ENCODE data around the gene HOMER1.

HOMER1 gene

GRCh38 chr5:79499640-79500273 is 14.2 kb downstream of the HOMER1 start:
- Histone ChIP-seq H2AFZ (ENCODE audit: low read depth, low read length, severe bottlenecking) (no peak overlapping the region), H3K9ac (ENCODE audit: low read length) (no peak overlapping the region), H4K20me1 (ENCODE audit: low read depth, low read length) (no peaks in the 10 kb centered on the region), H3K4me3 (ENCODE audit: insufficient read depth, low read length, poor library complexity, severe bottlenecking) (no peak overlapping the region), H3K27me3 (ENCODE audit: low read length) (no peaks in the 10 kb centered on the region), H3K4me2 (ENCODE audit: low read depth, low read length, poor library complexity, severe bottlenecking) (no peak overlapping the region), H3K9me2 (replicated peaks; ENCODE audit: insufficient read depth, low read length) (no peaks in the 10 kb centered on the region), H3K36me3 (ENCODE audit: low read length) (no peaks in the 10 kb centered on the region), H3K79me2 (ENCODE audit: insufficient read depth, low read length) (no peaks in the 10 kb centered on the region), H3F3A (ENCODE audit: insufficient read depth) (no peaks in the 10 kb centered on the region), H3K9me3 (ENCODE audit: insufficient read depth, low read length) (no peaks in the 10 kb centered on the region), H3K27ac (ENCODE audit: low read depth, low read length) (no peak overlapping the region)
- TF ChIP-seq, protein P1, sequence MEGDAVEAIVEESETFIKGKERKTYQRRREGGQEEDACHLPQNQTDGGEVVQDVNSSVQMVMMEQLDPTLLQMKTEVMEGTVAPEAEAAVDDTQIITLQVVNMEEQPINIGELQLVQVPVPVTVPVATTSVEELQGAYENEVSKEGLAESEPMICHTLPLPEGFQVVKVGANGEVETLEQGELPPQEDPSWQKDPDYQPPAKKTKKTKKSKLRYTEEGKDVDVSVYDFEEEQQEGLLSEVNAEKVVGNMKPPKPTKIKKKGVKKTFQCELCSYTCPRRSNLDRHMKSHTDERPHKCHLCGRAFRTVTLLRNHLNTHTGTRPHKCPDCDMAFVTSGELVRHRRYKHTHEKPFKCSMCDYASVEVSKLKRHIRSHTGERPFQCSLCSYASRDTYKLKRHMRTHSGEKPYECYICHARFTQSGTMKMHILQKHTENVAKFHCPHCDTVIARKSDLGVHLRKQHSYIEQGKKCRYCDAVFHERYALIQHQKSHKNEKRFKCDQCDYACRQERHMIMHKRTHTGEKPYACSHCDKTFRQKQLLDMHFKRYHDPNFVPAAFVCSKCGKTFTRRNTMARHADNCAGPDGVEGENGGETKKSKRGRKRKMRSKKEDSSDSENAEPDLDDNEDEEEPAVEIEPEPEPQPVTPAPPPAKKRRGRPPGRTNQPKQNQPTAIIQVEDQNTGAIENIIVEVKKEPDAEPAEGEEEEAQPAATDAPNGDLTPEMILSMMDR (IDR thresholded peaks at IDR 0.05; ENCODE audit: insufficient read depth, low read length, poor library complexity, severe bottlenecking): no peak
- TF ChIP-seq EZH2phosphoT487 (conservative IDR thresholded peaks at IDR 0.05; ENCODE audit: low read length): no peak

DNA sequence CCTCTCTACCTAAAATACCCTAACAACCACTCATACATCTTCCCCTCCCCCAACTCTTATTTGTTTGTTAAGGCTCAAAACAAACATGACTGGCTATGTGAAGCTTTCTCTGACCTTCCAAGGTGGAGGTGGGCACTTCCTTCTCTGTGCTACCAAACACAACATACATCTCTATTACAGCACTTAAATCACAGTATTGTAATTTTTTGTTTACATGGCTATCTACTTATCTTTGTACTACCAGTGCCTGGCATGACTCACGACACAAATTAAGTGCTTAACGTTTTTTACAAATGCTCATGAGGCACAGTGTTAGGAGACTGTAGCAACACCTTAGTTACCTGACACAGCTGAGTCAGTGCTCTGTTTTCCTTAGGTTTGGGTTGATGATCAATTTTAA is 18.6 kb downstream of the HOMER1 start:
- no peak overlapping the region for H2AFZ ChIP-seq (ENCODE audit: low read depth, low read length, severe bottlenecking)
- H3K36me3 ChIP-seq (ENCODE audit: low read length): no peaks in the 10 kb centered on the region
- H4K20me1 ChIP-seq (ENCODE audit: low read depth, low read length): no peaks in the 10 kb centered on the region
- no peak overlapping the region for H3K9ac ChIP-seq (ENCODE audit: low read length)
- no peaks in the 10 kb centered on the region for H3K27me3 ChIP-seq (ENCODE audit: low read length)
- H3K4me3 ChIP-seq (ENCODE audit: insufficient read depth, low read length, poor library complexity, severe bottlenecking): no peak overlapping the region
- no peak overlapping the region for H3K27ac ChIP-seq (ENCODE audit: low read depth, low read length)
- H3K79me2 ChIP-seq (ENCODE audit: insufficient read depth, low read length): no peaks in the 10 kb centered on the region
- H3F3A ChIP-seq (ENCODE audit: insufficient read depth): no peaks in the 10 kb centered on the region
- H3K9me2 ChIP-seq (replicated peaks; ENCODE audit: insufficient read depth, low read length): no peaks in the 10 kb centered on the region
- no peaks in the 10 kb centered on the region for H3K9me3 ChIP-seq (ENCODE audit: insufficient read depth, low read length)
- no peak for TF ChIP-seq EZH2phosphoT487 (conservative IDR thresholded peaks at IDR 0.05; ENCODE audit: low read length)
- TF ChIP-seq, protein P1 (IDR thresholded peaks at IDR 0.05; ENCODE audit: insufficient read depth, low read length, poor library complexity, severe bottlenecking): no peak
- H3K4me2 ChIP-seq (ENCODE audit: low read depth, low read length, poor library complexity, severe bottlenecking): no peak overlapping the region

DNA sequence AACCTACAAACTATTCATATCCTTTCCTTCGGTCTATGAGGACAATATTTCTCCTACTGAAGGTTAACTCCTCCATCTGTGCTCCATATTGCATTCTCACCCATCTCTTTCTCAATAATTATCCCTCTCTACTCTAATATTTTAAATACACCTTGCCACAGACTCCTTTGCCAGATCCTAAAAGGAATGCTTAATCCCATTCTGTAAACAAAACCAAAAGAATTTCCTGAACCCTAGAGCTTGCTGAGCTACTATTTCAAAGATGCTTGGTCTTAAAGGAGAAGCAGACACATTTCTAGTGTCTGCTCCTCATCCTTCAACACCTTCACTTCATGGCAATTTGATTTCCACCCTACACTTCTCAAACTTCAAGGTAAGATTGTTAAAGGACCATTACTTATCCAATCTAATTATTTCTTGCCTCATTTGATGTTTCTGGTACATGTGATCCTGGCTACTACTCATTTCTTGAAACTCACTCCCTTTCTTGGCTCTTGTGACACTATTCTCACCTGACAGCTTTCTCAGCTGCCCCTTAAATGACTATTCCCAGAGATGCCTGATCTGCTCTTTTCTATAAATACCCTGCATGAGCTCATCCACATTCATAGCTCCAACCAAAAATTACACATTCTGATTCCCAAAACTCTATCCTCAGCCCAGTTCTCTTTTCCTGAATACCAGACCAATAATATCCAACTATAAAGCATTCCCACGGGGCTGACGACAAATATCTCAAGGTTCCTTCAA is 20.2 kb downstream of the HOMER1 start:
- Histone ChIP-seq H3F3A (ENCODE audit: insufficient read depth) (no peaks in the 10 kb centered on the region), H3K4me2 (ENCODE audit: low read depth, low read length, poor library complexity, severe bottlenecking) (no peak overlapping the region), H2AFZ (ENCODE audit: low read depth, low read length, severe bottlenecking) (no peak overlapping the region), H3K79me2 (ENCODE audit: insufficient read depth, low read length) (no peaks in the 10 kb centered on the region), H3K9ac (ENCODE audit: low read length) (no peak overlapping the region), H3K27me3 (ENCODE audit: low read length) (no peaks in the 10 kb centered on the region), H3K9me2 (replicated peaks; ENCODE audit: insufficient read depth, low read length) (no peaks in the 10 kb centered on the region), H4K20me1 (ENCODE audit: low read depth, low read length) (no peaks in the 10 kb centered on the region), H3K36me3 (ENCODE audit: low read length) (no peaks in the 10 kb centered on the region), H3K9me3 (ENCODE audit: insufficient read depth, low read length) (no peaks in the 10 kb centered on the region), H3K4me3 (ENCODE audit: insufficient read depth, low read length, poor library complexity, severe bottlenecking) (no peak overlapping the region), H3K27ac (ENCODE audit: low read depth, low read length) (no peak overlapping the region)
- no peak for TF ChIP-seq EZH2phosphoT487 (conservative IDR thresholded peaks at IDR 0.05; ENCODE audit: low read length)
- TF ChIP-seq, protein P1 (IDR thresholded peaks at IDR 0.05; ENCODE audit: insufficient read depth, low read length, poor library complexity, severe bottlenecking): no peak

All from SU-DHL-6 (cell line).